ENCODE results near the gene SLC2A6.

Gene SLC2A6, protein sequence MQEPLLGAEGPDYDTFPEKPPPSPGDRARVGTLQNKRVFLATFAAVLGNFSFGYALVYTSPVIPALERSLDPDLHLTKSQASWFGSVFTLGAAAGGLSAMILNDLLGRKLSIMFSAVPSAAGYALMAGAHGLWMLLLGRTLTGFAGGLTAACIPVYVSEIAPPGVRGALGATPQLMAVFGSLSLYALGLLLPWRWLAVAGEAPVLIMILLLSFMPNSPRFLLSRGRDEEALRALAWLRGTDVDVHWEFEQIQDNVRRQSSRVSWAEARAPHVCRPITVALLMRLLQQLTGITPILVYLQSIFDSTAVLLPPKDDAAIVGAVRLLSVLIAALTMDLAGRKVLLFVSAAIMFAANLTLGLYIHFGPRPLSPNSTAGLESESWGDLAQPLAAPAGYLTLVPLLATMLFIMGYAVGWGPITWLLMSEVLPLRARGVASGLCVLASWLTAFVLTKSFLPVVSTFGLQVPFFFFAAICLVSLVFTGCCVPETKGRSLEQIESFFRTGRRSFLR

GRCh38 chr9:133478851-133479711, at the start of gene SLC2A6:
SLC2A6 (minus strand) TSS chr9:133479099; CDS start chr9:133479059, 40 bp downstream.
- no peak for DNase-seq

GRCh38 chr9:133528001-133528875, 49.3 kb upstream of the SLC2A6 start:
- DNase-seq = no peak

DNA sequence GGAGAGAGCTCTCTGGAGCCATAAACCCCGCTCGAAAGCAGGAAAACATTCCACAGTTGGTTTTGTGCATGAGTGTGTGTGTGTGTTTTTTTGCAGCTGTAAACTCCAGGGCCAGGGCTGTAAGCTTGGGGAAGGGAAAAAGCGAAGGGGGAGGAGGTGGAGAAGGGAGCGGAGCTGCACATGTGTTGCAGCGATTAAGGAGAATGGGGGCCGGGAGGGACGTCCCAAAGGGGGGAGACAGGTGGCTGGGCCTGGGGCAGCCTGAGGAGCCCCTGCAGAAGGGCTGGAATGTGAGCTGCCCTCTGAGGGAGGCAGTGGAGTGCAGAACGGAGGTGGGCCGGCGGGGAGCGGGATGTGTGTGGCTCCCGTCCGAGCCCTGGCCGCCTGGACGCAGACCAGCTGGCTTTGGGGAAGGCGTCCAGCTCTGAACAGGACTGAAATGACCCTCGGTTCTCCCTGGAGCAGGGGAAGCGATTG, 48.6 kb upstream of the SLC2A6 start:
- DNase-seq = no peak

- no peak for DNase-seq
Observed at GRCh38 chr9:133526721-133527321, 47.9 kb upstream of the SLC2A6 start.

DNA sequence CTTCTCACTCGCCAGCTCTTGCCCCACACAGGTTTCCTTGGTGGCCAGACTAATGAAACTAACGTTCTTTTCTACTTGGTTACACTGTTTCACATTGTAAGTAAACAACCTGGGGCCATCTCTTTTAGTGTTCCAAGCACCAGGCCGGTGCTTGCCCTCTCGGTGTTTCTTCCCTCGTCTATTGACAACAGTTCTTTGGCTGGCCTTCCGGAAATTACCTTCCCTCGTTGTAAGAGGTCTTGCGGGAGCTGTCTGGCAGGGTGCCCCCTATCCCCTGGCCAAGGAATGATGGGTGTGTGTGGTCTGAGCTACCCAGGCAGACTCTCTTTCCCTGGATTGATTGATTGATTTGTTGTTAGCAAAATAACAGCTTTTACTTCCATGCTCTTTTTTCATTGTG, 46.8 kb upstream of the SLC2A6 start:
- DNase-seq = no peak

DNA sequence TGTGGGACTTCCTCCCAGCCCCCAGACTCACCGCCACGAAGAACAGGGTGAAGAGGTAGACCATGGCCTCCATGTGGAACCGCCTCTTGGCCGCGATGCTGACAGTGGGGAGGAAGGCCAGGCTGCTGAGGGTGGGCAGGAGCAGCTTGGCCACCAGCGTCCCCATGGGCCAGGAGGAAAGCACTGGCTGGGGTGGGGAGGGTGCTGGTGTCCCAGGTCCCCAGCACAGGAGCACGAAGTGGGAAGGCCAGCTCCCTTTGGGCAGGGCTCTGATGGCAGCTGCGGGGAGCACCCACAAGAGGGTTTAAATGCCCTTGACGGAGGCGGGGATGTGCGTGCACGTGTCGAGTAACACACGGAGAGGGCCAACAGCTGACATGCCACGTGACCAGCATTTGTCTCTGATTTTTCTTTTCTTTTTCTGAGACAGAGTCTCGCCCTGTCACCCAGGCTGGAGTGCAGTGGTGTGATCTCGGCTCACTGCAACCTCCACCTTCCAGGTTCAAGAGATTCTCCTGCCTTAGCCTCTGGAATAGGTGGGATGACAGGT, 45.9 kb upstream of the SLC2A6 start, which contains the start of gene MYMK:
Gene MYMK, minus strand, starts transcription at position 281 of the 550 bp plus-strand sequence. Its CDS starts 115 bp downstream, at position 166.
- DNase-seq = no peak

GRCh38 chr9:133524146-133524545, 45.2 kb upstream of the SLC2A6 start:
- DNase-seq = no peak

DNA sequence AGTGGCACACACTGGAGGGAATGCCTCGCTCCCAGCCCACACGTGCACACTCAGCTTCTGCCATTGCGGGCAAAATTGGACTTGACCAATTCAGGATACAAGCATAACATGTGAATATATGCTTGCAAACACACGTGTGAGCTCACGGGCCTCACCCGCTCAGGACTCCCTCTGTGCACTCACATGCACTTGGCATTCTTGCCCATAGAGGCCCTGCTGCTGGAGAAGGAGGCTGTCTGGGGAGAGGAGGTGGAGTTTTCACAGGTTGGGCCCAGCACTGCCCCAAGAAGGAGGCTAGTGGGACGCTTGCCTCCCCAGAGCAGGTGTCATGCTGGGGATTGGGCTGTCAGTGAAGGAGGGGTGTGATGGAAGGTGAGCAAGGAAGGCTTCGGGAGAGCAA, 44.2 kb upstream of the SLC2A6 start:
- DNase-seq = no peak

GRCh38 chr9:133522073-133522910, 43.4 kb upstream of the SLC2A6 start:
- DNase-seq = no peak

DNA sequence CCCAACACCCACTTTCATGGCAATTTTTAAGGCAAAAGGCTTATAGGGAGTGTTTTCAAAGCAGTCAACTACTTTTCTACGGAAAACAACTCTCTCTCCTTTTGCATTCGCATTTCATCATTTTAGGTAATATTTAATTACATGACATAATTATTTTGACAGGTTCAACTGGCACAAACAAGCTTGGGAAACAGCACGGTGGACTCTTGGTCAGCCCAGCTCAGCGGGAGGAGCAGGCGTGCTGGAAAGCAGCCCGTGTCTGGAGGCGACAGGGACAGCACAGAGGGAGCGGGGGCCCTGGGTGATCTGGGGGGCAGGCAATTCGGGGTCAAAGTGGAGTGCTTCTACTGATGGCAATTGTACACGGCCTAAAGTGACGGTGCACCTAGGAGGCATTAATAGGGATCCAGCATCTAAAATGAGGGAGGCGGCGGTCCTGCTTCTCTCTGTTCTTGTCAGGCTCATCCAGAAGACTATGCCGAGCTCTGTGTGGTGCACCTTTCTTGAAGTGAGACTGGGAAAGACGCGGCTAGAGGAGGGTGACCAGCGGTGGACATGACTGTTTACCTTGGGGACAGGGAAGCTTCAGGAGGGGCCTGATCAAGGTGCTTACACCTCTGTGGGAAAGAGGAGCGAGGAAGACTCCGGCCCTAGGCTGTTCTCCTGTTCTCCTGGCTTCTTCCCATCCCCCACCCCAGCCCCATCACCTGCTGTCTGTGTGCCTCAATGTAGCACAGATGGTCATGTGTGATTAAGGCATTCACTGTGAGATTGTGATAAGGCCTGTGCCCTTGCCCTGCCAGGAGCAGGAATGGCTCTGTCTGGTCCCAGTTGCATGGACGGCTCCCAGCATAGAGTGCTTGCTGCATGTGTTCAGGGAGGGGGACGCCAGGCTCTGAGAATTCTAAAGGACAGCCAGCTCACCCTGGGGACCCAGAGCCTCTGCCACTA, 42.5 kb upstream of the SLC2A6 start:
- DNase-seq = no peak

DNA sequence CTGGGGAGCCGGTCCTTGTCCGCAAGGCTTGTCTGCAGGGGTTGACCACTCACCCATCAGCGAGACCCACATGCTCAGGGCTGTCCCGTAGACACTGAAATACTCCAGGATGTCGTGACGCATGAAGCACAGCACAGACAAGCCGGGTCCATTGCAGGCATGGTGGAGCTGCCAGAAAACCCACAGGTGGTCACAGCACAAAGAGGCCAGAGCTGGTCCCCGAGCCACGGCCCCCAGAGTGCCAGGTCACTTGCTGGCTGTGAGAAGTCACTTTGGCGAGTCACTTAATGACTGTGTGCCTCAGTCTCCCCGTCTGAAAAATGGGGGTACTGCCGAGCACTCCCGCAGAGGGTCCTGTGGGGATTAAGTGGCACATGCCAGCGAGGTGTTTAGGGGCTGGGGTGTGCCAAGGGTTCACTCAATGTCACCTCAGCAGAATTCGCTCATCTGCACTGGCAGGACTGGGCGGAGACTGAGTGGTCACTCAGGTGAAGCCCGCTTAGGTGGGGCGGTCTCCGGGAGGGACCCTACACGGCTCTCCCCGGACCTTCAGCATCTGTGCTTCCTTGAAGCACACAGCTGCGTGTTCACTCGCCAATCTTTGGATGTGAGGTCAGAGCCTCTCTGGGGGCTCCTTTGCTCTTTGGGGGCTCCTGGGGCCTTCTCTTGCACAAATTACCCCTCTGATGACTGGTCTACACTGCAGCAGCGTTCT, 41.4 kb upstream of the SLC2A6 start:
- DNase-seq = no peak

GRCh38 chr9:133519693-133520092, 40.8 kb upstream of the SLC2A6 start:
- no peak for DNase-seq

DNA sequence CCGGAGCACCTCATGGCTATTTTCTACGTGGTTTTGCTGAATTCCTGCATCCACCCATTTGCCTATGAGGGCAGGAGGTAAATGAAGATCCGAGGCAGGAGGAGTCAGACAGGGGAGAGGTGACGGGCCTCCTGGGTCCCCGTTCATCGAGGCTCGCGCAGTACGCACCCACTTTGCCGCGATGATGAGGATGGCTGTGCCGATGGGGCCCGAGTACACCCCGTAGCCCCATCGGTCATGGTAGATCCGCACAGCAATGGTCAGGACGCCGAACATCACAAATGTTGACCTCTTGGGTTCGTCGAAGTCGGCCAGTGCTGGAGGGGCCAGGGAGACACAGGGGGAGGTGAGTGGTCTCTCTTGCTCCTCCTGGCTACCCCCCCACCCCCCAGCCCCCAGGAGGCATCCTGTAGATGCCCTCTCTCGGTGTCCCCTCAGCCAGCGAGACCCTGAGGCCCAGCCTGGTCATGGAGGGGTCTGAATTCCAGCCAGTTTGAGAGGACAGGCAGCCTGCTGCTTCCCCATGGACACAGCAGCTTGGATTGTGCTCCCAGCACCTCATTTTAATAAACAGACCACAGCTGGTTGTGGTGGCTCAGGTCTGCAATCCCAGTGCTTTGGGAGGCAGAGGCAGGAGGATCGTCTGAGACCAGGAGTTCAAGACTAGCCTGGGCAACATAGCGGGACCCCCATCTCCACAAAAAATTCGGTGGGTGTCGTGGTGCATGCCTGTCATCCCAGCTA, 40.0 kb upstream of the SLC2A6 start:
- DNase-seq = no peak

- no peak for DNase-seq
Observed at GRCh38 chr9:133518200-133518599, 39.3 kb upstream of the SLC2A6 start.

DNA sequence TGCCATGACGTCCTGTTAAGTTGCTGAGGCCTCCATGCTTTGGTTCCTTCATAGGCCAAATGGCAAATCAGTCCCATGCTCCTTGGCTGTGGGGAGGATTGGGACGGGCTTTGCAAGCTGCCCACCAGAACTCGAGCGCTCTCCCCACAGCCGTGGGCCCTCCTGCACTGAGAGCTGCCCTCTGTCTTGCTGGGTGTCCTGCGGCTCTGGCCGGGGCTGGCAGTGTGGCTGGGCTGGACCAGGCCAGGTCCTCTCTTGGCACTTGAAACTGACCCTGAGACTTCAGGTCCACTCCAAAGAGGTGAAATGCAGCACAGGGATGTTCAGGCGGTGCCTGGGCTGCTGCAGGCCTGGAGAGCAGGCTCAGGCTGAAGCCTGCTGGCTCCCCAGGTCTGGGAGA, 38.8 kb upstream of the SLC2A6 start:
- DNase-seq = no peak

- DNase-seq = no peak
Observed at GRCh38 chr9:133516961-133517350, 38.1 kb upstream of the SLC2A6 start.

DNA sequence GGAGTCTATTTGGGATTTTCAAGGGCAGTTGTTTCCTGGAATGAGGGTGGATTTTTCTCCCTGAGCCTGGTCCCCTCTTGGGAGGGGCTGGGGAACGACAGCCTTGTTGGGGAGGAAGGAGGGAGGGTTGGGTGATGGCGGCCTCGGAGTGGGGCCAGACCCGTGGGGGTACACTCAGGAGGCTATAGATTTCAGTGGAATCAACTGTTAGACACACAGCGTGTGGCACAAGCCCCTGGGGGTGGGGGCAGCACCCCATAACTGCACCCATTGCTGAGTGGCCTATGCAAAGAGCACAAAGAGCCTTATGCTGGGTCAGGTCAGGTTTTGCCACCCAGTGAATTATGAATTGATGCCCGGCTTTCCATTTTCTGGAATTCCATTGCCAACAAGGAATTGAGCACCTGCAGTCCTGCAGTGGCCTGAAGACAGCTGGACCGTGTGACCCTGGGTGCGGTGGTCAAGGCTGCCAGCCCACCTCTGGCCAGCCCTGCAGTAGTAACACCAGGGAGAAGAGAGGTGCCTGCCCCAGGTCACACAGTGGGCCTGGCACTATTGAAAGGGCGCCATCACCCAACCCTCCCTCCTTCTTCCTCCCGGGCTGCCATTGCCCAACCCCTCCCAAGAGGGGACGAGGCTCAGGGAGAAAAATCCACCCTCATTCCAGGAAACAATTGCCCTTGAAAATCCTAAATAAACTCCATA, 37.5 kb upstream of the SLC2A6 start:
- no peak for DNase-seq
